C1 segment of cervical spinal cord (tissue), 14 donors: ENCODE measurements around the gene ST6GALNAC5.
A peak's percentile ranks its signal among the peaks of the same experiment; 100 is the strongest.
"Not testable (repeated sequence)": the region's sequence is repeated elsewhere in the genome, so short reads cannot be mapped to it uniquely, and the experiment has no call there.

Source experiments
- DNase-seq, 14 donors: peaks; one replicate each; lab custom pipeline; 2025; lab: John Stamatoyannopoulos, UW

Gene ST6GALNAC5

GRCh38 chr1:76938304-76938703 lies 71.0 kb downstream of the ST6GALNAC5 start:
- no peak for DNase-seq

- no peak for DNase-seq
Measured at GRCh38 chr1:76939050-76939816, 72.0 kb downstream of the ST6GALNAC5 start.

- no peak for DNase-seq
Measured at GRCh38 chr1:76939817-76940216, 72.5 kb downstream of the ST6GALNAC5 start.

GRCh38 chr1:76940571-76941335 lies 73.5 kb downstream of the ST6GALNAC5 start:
- DNase-seq, result no peak

- DNase-seq, result no peak
Measured at GRCh38 chr1:76942549-76942948, 75.3 kb downstream of the ST6GALNAC5 start.

- peak in 1 of 14 donors; percentile 4 for DNase-seq
Measured at GRCh38 chr1:76944942-76945341, 77.7 kb downstream of the ST6GALNAC5 start.

- no peak for DNase-seq
Measured at GRCh38 chr1:76948846-76949245, 81.6 kb downstream of the ST6GALNAC5 start.

GRCh38 chr1:76949503-76949902 lies 82.2 kb downstream of the ST6GALNAC5 start:
- DNase-seq, result no peak

- no peak for DNase-seq
Measured at GRCh38 chr1:76950306-76950705, 83.0 kb downstream of the ST6GALNAC5 start.

GRCh38 chr1:76951153-76951552 lies 83.9 kb downstream of the ST6GALNAC5 start:
- DNase-seq, result no peak

GRCh38 chr1:76955652-76956051 lies 88.4 kb downstream of the ST6GALNAC5 start:
- no peak for DNase-seq

GRCh38 chr1:76957961-76958360 lies 90.7 kb downstream of the ST6GALNAC5 start:
- no peak for DNase-seq

GRCh38 chr1:76958828-76959227 lies 91.5 kb downstream of the ST6GALNAC5 start:
- DNase-seq, result no peak

GRCh38 chr1:76959556-76959955 lies 92.3 kb downstream of the ST6GALNAC5 start:
- DNase-seq, result no peak

GRCh38 chr1:76961181-76961819 lies 94.0 kb downstream of the ST6GALNAC5 start:
- DNase-seq, result no peak

- no peak for DNase-seq
Measured at GRCh38 chr1:76961820-76962207, 94.5 kb downstream of the ST6GALNAC5 start.

- not testable (repeated sequence) for DNase-seq
Measured at GRCh38 chr1:76981267-76981666, 114.0 kb downstream of the ST6GALNAC5 start.

- DNase-seq, result no peak
Measured at GRCh38 chr1:76989976-76990375, 122.7 kb downstream of the ST6GALNAC5 start.

- no peak for DNase-seq
Measured at GRCh38 chr1:76993036-76993435, 125.8 kb downstream of the ST6GALNAC5 start.

- DNase-seq, result no peak
Measured at GRCh38 chr1:76998582-76999223, 131.4 kb downstream of the ST6GALNAC5 start.

GRCh38 chr1:77007675-77008074 lies 140.4 kb downstream of the ST6GALNAC5 start:
- no peak for DNase-seq

GRCh38 chr1:77010937-77011336 lies 143.7 kb downstream of the ST6GALNAC5 start:
- no peak for DNase-seq
